ENCODE measurements around the gene SSTR1.

SSTR1 gene

DNA sequence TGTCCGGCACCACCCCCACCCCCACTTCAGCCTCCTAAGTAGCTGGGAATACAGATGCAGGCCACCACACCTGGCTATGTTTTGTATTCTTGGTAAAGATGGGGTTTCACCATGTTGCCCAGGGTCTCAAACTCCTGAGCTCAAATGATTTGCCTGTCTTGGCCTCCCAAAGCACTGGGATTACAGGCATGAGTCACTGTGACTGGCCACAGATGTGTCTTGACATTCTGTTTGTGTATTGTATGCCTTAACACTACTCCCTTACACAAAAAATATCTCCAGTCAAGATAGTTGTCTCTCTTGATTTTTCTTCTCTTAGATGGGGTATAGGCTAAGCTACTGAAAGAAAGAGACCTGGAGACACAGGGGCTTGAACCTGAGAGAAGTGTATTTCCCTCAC is 30.6 kb downstream of the SSTR1 start:
- no peak for DNase-seq (ENCODE audit: low spot score)

DNA sequence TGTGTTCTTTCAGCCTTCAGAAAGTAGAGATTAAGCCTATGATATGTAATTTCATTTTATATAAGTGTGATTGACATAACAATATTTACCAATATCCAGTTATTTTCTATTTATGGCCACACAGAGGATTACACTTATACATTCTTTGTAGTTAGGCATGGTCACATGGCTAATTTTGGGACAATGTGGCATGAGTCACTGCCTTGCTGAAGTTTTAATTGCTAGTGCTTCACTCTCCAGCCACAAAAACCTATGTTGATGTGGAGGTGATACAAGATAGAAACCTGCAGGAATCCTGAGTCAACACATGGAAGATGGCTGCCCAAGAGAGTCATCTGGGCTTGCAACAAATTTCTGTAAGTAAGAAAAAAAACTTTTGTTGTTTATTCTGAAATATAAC is 31.2 kb downstream of the SSTR1 start:
- DNase-seq (ENCODE audit: low spot score) = no peak

DNA sequence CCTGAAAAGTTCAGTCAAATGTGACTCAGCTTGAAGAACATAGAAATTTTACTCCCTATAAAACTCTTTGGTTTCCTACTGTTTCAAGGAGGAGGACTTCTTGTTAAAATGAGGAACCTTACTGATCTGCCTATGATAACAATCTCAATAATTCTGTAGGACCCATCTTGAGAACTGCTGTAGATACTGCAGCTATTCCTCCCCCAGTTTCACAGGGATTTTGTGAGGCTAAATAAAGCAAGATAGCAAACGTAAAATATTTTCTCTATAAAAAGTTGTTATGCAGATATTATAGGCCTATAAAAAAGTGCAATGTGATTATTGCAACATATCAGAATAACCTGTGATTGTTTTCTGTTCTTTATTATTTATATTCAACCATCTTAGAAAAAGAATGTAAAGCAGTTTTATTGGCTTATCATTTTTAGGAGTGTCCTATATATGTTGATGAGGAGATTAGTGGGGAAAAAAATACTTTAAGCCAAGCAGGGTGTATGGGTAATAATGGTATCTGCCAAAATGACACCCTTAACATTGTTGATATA is 36.1 kb downstream of the SSTR1 start:
- DNase-seq (ENCODE audit: low spot score) = no peak

DNA sequence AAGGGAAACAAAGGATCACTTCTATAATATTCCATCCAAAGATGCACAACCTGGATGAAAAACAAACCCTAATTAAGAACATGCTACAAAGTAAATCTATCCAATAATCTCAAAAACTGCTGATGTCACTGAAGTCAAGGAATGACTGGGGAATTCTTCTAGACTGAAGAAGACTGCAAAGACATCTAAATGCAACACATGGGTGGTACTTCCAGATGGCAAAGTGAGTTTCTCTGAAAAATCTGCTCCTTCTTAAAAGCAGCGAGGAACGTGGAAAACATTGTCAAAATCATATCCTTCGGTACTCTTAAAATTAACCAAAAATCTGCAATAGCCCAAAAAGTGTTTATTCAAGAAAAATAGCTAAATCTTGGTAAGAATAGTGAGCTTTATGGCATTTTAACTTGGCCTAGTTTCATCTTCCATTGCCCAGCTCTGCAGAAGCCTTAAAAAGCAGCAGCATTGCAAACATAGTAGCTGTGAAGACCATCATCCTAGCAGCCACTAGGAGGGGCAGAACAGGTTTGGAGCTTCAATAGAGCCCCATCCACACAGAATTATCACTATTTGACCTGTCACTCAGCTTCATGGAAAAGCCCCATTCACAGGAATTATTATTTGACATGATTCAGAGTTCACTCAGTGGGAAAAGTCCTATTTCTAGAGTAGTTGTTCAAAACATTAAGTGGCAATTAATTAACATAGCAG is 40.8 kb downstream of the SSTR1 start:
- no peak for DNase-seq (ENCODE audit: low spot score)

DNA sequence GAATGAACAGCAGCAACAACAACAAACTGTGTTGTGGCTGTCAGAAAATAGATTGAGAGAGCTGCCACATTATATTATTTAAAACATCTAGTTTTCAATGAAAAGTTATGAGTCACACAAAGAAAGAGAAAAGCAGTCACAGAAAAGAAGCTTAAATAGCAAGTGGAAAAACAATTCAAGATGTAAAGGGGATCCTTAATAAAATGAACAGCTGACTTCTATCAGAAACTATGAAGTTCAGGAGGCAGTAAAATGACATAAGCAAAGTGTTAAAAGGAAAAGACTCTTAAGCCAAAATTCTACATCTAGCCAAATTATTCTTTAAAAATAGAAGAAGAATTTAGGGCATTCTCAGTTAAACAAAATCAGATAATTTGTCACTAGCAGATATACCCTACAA is 42.6 kb downstream of the SSTR1 start:
- DNase-seq (ENCODE audit: low spot score) = no peak

DNA sequence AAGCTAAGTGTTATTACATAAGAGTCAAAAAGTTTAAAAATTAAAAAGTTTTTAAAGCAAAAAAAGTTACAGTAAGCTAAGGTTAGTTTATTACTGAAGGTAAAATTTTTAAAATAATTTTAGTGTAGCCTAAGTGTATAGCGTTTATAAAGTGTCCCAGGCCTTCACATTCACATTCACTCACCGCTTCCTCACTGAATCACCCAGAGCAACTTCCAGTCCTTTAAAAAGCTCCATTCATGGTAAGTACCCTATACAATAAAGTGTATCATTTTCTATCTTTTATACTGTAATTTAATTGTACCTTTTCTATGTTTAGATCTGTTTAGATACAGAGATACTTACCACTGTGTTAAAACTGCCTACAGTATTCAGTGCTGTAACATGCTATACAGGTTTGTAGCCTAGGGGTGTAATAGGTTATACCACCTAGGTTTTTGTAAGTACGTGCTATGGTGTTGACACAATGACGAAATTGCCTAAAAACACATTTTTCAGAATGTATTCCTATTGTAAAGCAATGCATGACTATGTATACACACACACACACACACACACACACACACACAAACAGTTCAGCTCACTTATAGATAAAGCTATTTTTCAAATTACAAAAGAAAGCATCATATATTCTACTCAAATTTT is 44.5 kb downstream of the SSTR1 start:
- DNase-seq (ENCODE audit: low spot score) = no peak

DNA sequence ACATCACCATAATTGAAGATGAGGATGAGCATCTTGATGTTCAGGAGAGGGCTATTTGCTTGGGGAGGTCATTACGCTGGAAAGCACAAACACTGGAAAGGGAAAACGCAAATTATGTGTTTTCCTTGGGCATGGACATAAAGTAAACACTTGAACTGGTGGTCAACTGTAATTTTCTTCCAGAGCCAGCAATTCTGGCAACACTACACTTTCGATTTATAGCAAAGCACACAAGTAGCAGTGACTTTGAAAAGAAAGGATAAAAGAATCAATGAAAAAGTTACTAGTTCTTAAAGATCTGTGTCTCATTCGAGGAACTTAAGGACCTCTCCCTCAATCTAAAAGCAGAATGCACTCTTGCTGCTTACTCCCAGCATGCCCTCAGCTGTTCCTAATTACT is 46.0 kb downstream of the SSTR1 start:
- no peak for DNase-seq (ENCODE audit: low spot score)

DNA sequence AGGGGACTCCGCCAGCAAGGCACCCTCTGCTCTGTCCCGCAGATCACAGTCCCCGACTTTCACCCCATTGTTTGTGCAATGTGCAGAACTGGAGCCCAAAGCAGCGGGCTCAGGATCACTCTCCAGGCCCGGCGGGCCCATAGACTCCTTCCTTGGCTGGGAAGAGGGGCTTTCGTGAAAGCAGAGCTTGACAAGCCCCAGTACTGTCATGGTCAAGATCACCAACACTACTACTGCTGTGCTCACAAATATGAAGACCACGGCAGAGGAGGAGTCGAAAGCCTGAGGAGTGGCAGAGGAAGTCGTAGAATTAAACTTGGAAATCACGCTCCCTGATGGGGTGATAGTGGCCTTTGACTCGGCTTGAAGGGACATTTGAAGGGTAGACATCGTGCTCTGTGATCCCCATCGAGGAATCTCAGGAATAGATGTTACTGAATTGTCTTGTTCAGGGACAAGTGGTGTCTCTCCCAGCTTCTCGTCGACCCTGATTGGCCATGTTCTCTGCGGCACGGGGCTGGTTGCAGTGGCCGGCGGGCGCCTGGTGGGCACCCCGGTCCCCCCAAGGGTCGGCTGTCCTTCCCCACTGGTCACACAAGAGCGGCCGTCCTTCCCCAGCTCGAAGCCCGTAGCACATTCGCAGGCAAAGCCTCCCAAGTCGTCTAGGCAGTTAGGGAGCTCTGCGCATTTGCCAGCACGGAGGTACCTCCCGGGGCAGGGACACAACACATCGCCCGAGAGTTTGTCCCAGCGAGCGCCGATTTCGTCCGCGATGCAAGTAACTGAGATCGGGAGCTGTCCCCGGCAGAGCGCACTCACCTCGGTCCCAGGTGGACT is 47.1 kb downstream of the SSTR1 start:
- DNase-seq (ENCODE audit: low spot score) = no peak

DNA sequence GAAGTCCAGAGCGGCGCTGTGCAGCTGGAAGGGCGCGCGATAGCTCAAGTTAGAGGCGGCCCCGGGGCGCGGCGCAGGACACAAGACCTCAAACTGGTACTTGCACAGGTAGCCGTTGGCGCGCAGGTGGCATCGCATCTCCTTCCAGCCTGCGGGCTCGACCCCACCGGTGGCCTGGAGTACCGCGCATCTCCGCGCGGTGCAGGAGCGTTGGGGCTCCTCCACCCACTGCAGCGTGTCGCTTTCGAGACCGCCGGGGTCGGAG is 47.6 kb downstream of the SSTR1 start:
- no peak for DNase-seq (ENCODE audit: low spot score)

DNA sequence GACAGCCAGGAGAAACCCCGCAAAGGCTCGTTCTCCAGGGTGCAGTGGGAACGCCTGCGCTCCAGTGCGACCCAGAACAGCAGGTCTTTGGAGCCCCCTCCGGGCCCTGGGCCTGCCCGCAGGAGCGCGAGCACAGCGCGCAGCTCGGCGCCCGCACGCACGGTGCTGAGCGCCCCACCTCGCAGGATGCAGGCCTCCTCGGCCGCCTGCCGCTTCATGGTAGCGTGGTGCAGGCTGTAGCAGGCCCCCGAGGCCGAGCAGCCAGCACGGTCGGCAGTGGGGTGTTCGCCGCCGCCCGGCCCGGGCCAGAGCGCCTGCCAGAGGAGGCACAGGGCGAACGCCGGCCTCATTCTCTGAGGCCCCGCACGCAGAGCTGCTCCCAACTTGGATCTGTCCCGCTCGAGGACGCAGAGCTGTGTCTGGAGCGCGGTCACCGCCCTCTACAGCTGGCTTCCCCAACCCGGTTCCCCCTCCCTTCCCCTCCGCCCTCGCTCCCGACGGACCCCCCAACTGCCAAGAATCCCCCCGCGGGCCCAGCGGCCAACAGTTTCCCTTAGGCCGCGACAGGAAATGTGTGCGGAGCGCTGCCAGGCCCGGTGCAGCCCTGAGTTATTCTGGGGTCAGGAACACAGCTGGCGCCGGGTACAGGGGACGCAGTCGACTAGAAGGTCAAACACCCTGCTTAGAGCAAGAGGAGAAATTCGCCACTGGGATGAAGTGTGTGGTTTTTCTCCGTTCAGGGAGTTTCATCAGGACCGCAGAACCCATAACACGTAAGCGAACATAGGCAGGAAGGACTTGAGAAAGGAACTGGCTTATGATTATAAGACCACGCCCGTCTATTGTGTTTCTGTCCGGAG is 48.2 kb downstream of the SSTR1 start, which contains the start of gene CLEC14A:
Gene CLEC14A (minus strand): TSS at position 421 of the 860 bp plus-strand sequence. CDS start 71 bp downstream, at position 350.
- DNase-seq (ENCODE audit: low spot score) = no peak

DNA sequence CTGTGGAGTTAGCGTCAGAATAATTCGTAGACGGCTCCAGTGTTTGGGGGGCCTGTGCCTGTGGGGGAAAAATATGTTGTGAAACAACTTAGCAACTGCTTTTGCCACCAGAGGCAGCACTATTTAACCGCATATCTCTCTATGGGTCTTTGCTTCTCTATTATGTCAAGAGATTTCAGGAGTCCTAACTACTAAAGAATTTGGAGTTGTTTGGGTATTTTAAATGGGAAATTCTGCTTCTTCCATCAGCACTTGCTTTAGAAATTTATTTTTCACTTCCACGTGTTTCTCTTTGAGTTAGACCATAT is 48.8 kb downstream of the SSTR1 start:
- no peak for DNase-seq (ENCODE audit: low spot score)

DNA sequence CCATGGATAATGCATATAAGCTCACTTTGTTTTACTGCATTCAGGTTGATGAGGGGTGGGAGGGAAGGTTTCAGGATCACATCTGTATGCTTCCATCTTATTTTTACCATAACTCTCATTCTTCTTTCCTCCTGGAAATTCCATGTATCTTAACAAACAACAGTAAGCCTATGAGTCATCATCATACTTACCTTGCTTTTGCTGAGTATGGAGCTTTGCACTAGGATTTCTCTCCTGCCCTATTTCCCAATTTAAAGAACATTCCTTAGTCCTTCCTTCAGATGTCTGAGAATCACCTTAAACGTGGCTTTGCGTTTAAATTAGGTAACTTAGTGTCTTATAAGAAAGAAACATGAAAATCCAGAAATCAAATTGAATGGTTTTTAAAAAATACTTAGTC is 49.8 kb downstream of the SSTR1 start:
- DNase-seq (ENCODE audit: low spot score) = no peak

DNA sequence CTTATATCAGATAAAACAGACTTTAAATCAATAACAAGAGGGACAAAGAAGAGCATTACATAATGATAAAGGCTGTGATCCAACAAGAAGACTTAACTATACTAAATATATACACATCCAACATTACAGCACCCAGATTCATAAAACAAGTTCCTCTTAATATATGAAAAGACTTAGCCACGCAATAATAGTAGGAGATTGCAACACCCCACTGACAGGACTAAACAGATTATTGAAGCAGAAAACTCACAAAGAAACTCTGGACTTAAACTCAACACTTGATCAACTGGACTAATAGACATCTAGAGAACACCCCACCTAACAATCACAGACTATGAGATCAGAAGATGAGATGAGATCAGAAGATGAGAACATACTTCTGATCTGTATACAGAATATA is 53.9 kb downstream of the SSTR1 start:
- no peak for DNase-seq (ENCODE audit: low spot score)

Data from activated CD4-positive, alpha-beta T cell treated with anti-CD3 and anti-CD28 coated beads, Interleukin-2, Interleukin-4, amounts not matched to agents 100 ng/mL and 50 ng/mL, durations not matched to agents 16 hours and 8 hours (primary cell).